HEK293 (cell line): ENCODE measurements around the gene ZNF613.

Experiments
- CTCF ChIA-PET: fragments of 350-600 bp; formaldehyde crosslinking; extraction: SDS; loops from one replicate; lab custom pipeline; 2021; ENCODE audit warnings: antibody characterized with exemption; lab: Yijun Ruan, JAX
- POLR2A ChIA-PET: fragments of 300-600 bp; formaldehyde crosslinking; extraction: SDS; loops from one replicate; lab custom pipeline; 2020; ENCODE audit warnings: antibody characterized with exemption, inconsistent platforms; lab: Yijun Ruan, JAX
- H3K27ac ChIP-seq: fragments of 200-500 bp; sonication (Bioruptor generic); 2 replicates; pipeline ENCODE4 v1.5.1; 2014; ENCODE audit warnings: low read depth, low read length, control low read depth, inconsistent platforms; ENCODE audit errors: extremely low read depth
- H3K36me3 ChIP-seq, 2 experiments: fragments of 200-500 bp in 1 of 2; sonication (Bioruptor generic) in 1 of 2; 1 replicate in 1 of 2; 2 replicates in 1 of 2; pipeline ENCODE4 v1.5.1; 2014 to 2017; ENCODE audit warnings: inconsistent platforms in 2 of 2, low read length in 2 of 2; ENCODE audit not compliant: control insufficient read depth in 2 of 2, insufficient read depth in 1 of 2
- H3K4me1 ChIP-seq: fragments of 200-500 bp; sonication (Bioruptor generic); 2 replicates; pipeline ENCODE4 v1.5.1; 2014; ENCODE audit warnings: mild to moderate bottlenecking, low read length, inconsistent platforms; ENCODE audit not compliant: control insufficient read depth, insufficient read depth
- H3K4me3 ChIP-seq: 2 replicates; pipeline ENCODE4 v1.5.1; 2011; ENCODE audit warnings: low read depth, mild to moderate bottlenecking, control low read depth, low read length, moderate library complexity
- H3K9me3 ChIP-seq: fragments of 200-500 bp; sonication (Bioruptor generic); 2 replicates; pipeline ENCODE4 v1.5.1; 2014; ENCODE audit warnings: low read depth, low read length, inconsistent platforms; ENCODE audit not compliant: control insufficient read depth, insufficient read depth
- BCL11B ChIP-seq: fragments of 450-650 bp; formaldehyde crosslinking; IDR thresholded peaks from 2 replicates; pipeline ENCODE4 v1.5.1; 2016; ENCODE audit warnings: low read depth, missing biosample characterization, missing genetic modification characterization
- CTCF ChIP-seq: fragments of 450-650 bp; formaldehyde crosslinking; IDR thresholded peaks from 2 replicates; pipeline ENCODE4 v1.5.1; 2016; ENCODE audit warnings: missing biosample characterization, missing genetic modification characterization
- GLI4 ChIP-seq: fragments of 450-650 bp; formaldehyde crosslinking; IDR thresholded peaks from 2 replicates; pipeline ENCODE4 v1.5.1; 2016; ENCODE audit warnings: missing biosample characterization, missing genetic modification characterization
- KLF17 ChIP-seq: fragments of 450-650 bp; formaldehyde crosslinking; IDR thresholded peaks from 2 replicates; pipeline ENCODE4 v1.5.1; 2016; ENCODE audit warnings: missing biosample characterization, missing genetic modification characterization
- KLF8 ChIP-seq: fragments of 450-650 bp; formaldehyde crosslinking; IDR thresholded peaks from 2 replicates; pipeline ENCODE4 v1.5.1; 2016; ENCODE audit warnings: missing biosample characterization, missing genetic modification characterization
- OVOL3 ChIP-seq: fragments of 450-650 bp; formaldehyde crosslinking; IDR thresholded peaks from 2 replicates; pipeline ENCODE4 v1.5.1; 2016; ENCODE audit warnings: missing biosample characterization, missing genetic modification characterization
- PRDM10 ChIP-seq: fragments of 450-650 bp; formaldehyde crosslinking; IDR thresholded peaks from 2 replicates; pipeline ENCODE4 v1.5.1; 2016; ENCODE audit warnings: missing biosample characterization, missing genetic modification characterization
- ZBTB48 ChIP-seq: fragments of 450-650 bp; formaldehyde crosslinking; IDR thresholded peaks from 2 replicates; pipeline ENCODE4 v1.5.1; 2016; ENCODE audit warnings: missing biosample characterization, missing genetic modification characterization
- ZEB2 ChIP-seq: fragments of 450-650 bp; formaldehyde crosslinking; IDR thresholded peaks from 2 replicates; pipeline ENCODE4 v1.5.1; 2016; ENCODE audit warnings: missing biosample characterization, missing genetic modification characterization
- ZFP37 ChIP-seq: fragments of 450-650 bp; formaldehyde crosslinking; IDR thresholded peaks from 2 replicates; pipeline ENCODE4 v1.5.1; 2016; ENCODE audit warnings: missing biosample characterization, missing genetic modification characterization
- ZNF121 ChIP-seq: fragments of 450-650 bp; formaldehyde crosslinking; IDR thresholded peaks from 2 replicates; pipeline ENCODE4 v1.5.1; 2016; ENCODE audit warnings: missing biosample characterization, missing genetic modification characterization
- ZNF146 ChIP-seq: fragments of 450-650 bp; formaldehyde crosslinking; IDR thresholded peaks from 2 replicates; pipeline ENCODE4 v1.5.1; 2016; ENCODE audit warnings: missing biosample characterization, missing genetic modification characterization
- ZNF19 ChIP-seq: fragments of 450-650 bp; formaldehyde crosslinking; IDR thresholded peaks from 2 replicates; pipeline ENCODE4; 2016; ENCODE audit warnings: missing biosample characterization, missing genetic modification characterization, low read depth
- ZNF2 ChIP-seq: fragments of 450-650 bp; formaldehyde crosslinking; IDR thresholded peaks from 2 replicates; pipeline ENCODE4 v1.5.1; 2016; ENCODE audit warnings: missing biosample characterization, missing genetic modification characterization
- ZNF211 ChIP-seq: fragments of 450-650 bp; formaldehyde crosslinking; IDR thresholded peaks from 2 replicates; pipeline ENCODE4 v1.5.1; 2016; ENCODE audit warnings: low read depth, missing biosample characterization, missing genetic modification characterization
- ZNF223 ChIP-seq: fragments of 450-650 bp; formaldehyde crosslinking; IDR thresholded peaks from 2 replicates; pipeline ENCODE4 v1.5.1; 2016; ENCODE audit warnings: missing biosample characterization, missing genetic modification characterization
- ZNF548 ChIP-seq: fragments of 450-650 bp; formaldehyde crosslinking; IDR thresholded peaks from 2 replicates; pipeline ENCODE4 v1.5.1; 2016; ENCODE audit warnings: missing biosample characterization, missing genetic modification characterization
- ZNF549 ChIP-seq: fragments of 450-650 bp; IDR thresholded peaks from 2 replicates; pipeline ENCODE4 v1.5.1; 2018; ENCODE audit warnings: missing biosample characterization, missing genetic modification characterization, mild to moderate bottlenecking, inconsistent platforms, moderate library complexity
- ZNF639 ChIP-seq: fragments of 450-650 bp; formaldehyde crosslinking; IDR thresholded peaks from 2 replicates; pipeline ENCODE4 v1.5.1; 2016; ENCODE audit warnings: missing biosample characterization, missing genetic modification characterization
- ZNF677 ChIP-seq: fragments of 450-650 bp; IDR thresholded peaks from 2 replicates; pipeline ENCODE4 v1.5.0; 2018; ENCODE audit warnings: missing biosample characterization, mild to moderate bottlenecking, missing genetic modification characterization, moderate library complexity
- ZNF776 ChIP-seq: fragments of 450-650 bp; formaldehyde crosslinking; IDR thresholded peaks from 2 replicates; pipeline ENCODE4 v1.5.0; 2017; ENCODE audit warnings: missing biosample characterization, missing genetic modification characterization, borderline replicate concordance
- ZSCAN16 ChIP-seq: fragments of 450-650 bp; formaldehyde crosslinking; IDR thresholded peaks from 2 replicates; pipeline ENCODE4 v1.5.1; 2016; ENCODE audit warnings: missing biosample characterization, missing genetic modification characterization

The ZNF613 gene

GRCh38 chr19:51926784-51927741 is at the start of gene ZNF613 (continued):
- TF ChIP-seq ZNF19 (no peak), GLI4 (tag by site-specific recombination) (no peak)

- H3K4me3 ChIP-seq, result no peak overlapping the region
Measured at GRCh38 chr19:51882518-51882917, 44.8 kb upstream of the ZNF613 start.

GRCh38 chr19:51884713-51885112 is 42.6 kb upstream of the ZNF613 start:
- CTCF ChIA-PET, result interaction anchor here (1.4 kb wide), 1 partner anchor 107 kb away, joined by 3 read pairs; no protein-coding TSS in a partner anchor
- Histone ChIP-seq H3K36me3 (peaks cover 0 to 43% of the 10 kb centered on the region in 2 experiments; a peak in 2 of 3 replicates), H3K9me3 (0 out of 2 replicates have a peak, but pooled peaks cover 3% of the 10 kb centered on the region), H3K27ac (no peak overlapping the region), H3K4me1 (no peaks in the 10 kb centered on the region), H3K4me3 (no peak overlapping the region)
- POLR2A ChIA-PET, result interaction anchor here (0.7 kb wide), 1 partner anchor 314 kb away, joined by 3 read pairs; the partner anchor contains the start of gene ZNF175
- no peak for TF ChIP-seq ZNF223 (tag by site-specific recombination)
- TF ChIP-seq ZNF677 (tag by site-specific recombination), result no peak
- no peak for TF ChIP-seq ZNF548 (tag by site-specific recombination)
- no peak for TF ChIP-seq KLF17 (tag by site-specific recombination)
- TF ChIP-seq ZNF146 (tag by site-specific recombination), result no peak
- no peak for TF ChIP-seq ZSCAN16 (tag by site-specific recombination)
- no peak for TF ChIP-seq ZFP37 (tag by site-specific recombination)
- no peak for TF ChIP-seq ZEB2 (tag by site-specific recombination)
- no peak for TF ChIP-seq BCL11B (tag by site-specific recombination)
- TF ChIP-seq ZNF211 (tag by site-specific recombination), result no peak
- TF ChIP-seq ZNF2 (tag by site-specific recombination), result no peak
- TF ChIP-seq ZBTB48 (tag by site-specific recombination), result no peak
- TF ChIP-seq ZNF19, result no peak
- TF ChIP-seq ZNF121 (tag by site-specific recombination), result no peak
- TF ChIP-seq PRDM10, result no peak
- no peak for TF ChIP-seq ZNF639

More at GRCh38 chr19:51882518-51882917, 44.8 kb upstream of the ZNF613 start:
- TF ChIP-seq ZNF549 (tag by site-specific recombination), result no peak
- no peak for TF ChIP-seq KLF8 (tag by site-specific recombination)
- no peak for TF ChIP-seq GLI4 (tag by site-specific recombination)
- no peak for TF ChIP-seq CTCF
- no peak for TF ChIP-seq OVOL3 (tag by site-specific recombination)
- TF ChIP-seq ZNF776 (tag by site-specific recombination), result no peak
- ChIA-PET CTCF (no interaction called here), POLR2A (no interaction called here)
- Histone ChIP-seq H3K4me1 (no peaks in the 10 kb centered on the region), H3K36me3 (peaks cover 4 to 45% of the 10 kb centered on the region in 2 experiments), H3K9me3 (0 out of 2 replicates have a peak, but pooled peaks cover 3% of the 10 kb centered on the region), H3K27ac (no peak overlapping the region)
